K562 (cell line): ENCODE data around the gene GPR33. TPM values are rescaled to one million over a fixed set of nuclear protein-coding genes. Genes with fewer than 3 reads are reported as not detected.

Source experiments
- ARID1B ChIP-seq: fragments of 450-650 bp; IDR thresholded peaks from 2 replicates; pipeline ENCODE4 v1.6.1; 2016; ENCODE audit warnings: antibody characterized with exemption, mild to moderate bottlenecking, inconsistent platforms
- ARID2 ChIP-seq: fragments of 450-650 bp; IDR thresholded peaks from 2 replicates; pipeline ENCODE4 v1.6.1; 2017; ENCODE audit warnings: antibody characterized with exemption, mild to moderate bottlenecking
- CUX1 ChIP-seq: fragments of 200-800 bp; sonication (Bioruptor generic); IDR thresholded peaks from 2 replicates; pipeline ENCODE4 v1.6.1; 2016; ENCODE audit warnings: missing genetic modification characterization, missing compliant biosample characterization
- FIP1L1 ChIP-seq: fragments of 200-400 bp; formaldehyde crosslinking; IDR thresholded peaks from 2 replicates; pipeline ENCODE4 v1.6.1; 2018; ENCODE audit warnings: mild to moderate bottlenecking, low read depth, low read length; ENCODE audit not compliant: poor library complexity, severe bottlenecking
- GMEB1 ChIP-seq: fragments of 250-450 bp; sonication (Bioruptor Pico); IDR thresholded peaks from 2 replicates; pipeline ENCODE4 v1.4.0; 2020; ENCODE audit warnings: mild to moderate bottlenecking
- GTF2F1 ChIP-seq: IDR thresholded peaks from 2 replicates; pipeline ENCODE4 v1.6.1; 2011; ENCODE audit warnings: low read depth, low read length, improper control_type of control experiment
- HDAC1 ChIP-seq, 2 experiments: fragments of 450-650 bp; IDR thresholded peaks; 2 replicates each; pipeline ENCODE4 v1.6.1; 2016 to 2017; ENCODE audit warnings: inconsistent platforms in 1 of 2, mild to moderate bottlenecking in 1 of 2, moderate library complexity in 1 of 2
- HDAC8 ChIP-seq: fragments of 450-650 bp; IDR thresholded peaks from 2 replicates; pipeline ENCODE4 v1.6.1; 2016; ENCODE audit warnings: mild to moderate bottlenecking, missing genetic modification characterization, moderate library complexity, missing compliant biosample characterization
- HOMEZ ChIP-seq: fragments of 250-450 bp; sonication (Bioruptor Pico); IDR thresholded peaks from 2 replicates; pipeline ENCODE4 v1.4.0; 2020; ENCODE audit warnings: mild to moderate bottlenecking, moderate library complexity
- KDM5B ChIP-seq: fragments of 200-600 bp; sonication (generic); IDR thresholded peaks from 2 replicates; pipeline ENCODE4 v1.6.1; 2012; ENCODE audit warnings: low read depth, mild to moderate bottlenecking, moderate library complexity, low read length, control low read depth, inconsistent platforms; ENCODE audit not compliant: insufficient replicate concordance
- MCM5 ChIP-seq: fragments of 450-650 bp; IDR thresholded peaks from 2 replicates; pipeline ENCODE4 v1.6.1; 2016; ENCODE audit warnings: low read depth
- MECOM ChIP-seq: fragments of 250-450 bp; sonication (Bioruptor Pico); IDR thresholded peaks from 2 replicates; pipeline ENCODE4 v1.8.0; 2022; ENCODE audit warnings: inconsistent platforms
- NKRF ChIP-seq: fragments of 450-650 bp; IDR thresholded peaks from 2 replicates; pipeline ENCODE4 v1.6.1; 2016; ENCODE audit warnings: borderline replicate concordance
- RB1 ChIP-seq: fragments of 450-650 bp; IDR thresholded peaks from 2 replicates; pipeline ENCODE4 v1.6.1; 2017; ENCODE audit warnings: low read depth, mild to moderate bottlenecking
- SRSF9 ChIP-seq: fragments of 200-400 bp; formaldehyde crosslinking; IDR thresholded peaks from 2 replicates; pipeline ENCODE4 v1.6.1; 2017; ENCODE audit warnings: low read depth, low read length, borderline replicate concordance
- TGIF2 ChIP-seq: sonication (generic); formaldehyde crosslinking; IDR thresholded peaks from 2 replicates; pipeline ENCODE4 v1.8.1; 2022; ENCODE audit warnings: mild to moderate bottlenecking, missing genetic modification reagents, moderate library complexity
- ZNF780A ChIP-seq: fragments of 250-450 bp; sonication (Bioruptor Pico); IDR thresholded peaks from 2 replicates; pipeline ENCODE4 v1.5.0; 2021; ENCODE audit warnings: mild to moderate bottlenecking
- polyA plus RNA-seq, 8 experiments: library from polyadenylated mRNA; depleted of rRNA in 4 of 8; stranded (reverse) in 5 of 8; unstranded in 3 of 8; fragments of >200 nt; fragmentation: Nextera tagmentation in 2 of 8; fragmentation: Illumina TruSeq in 1 of 8; extraction: Ambion mirVana in 2 of 8; extraction: Trizol in 1 of 8; gene quantifications; 2 replicates each; pipeline versions ENCODE4 v1.2.1 to v1.2.3, GENCODE V29; 2011 to 2014; ENCODE audit warnings: inconsistent platforms in 1 of 8, missing spikeins in 1 of 8
- total RNA-seq, 7 experiments: library from RNA; depleted of rRNA in 6 of 7; stranded (reverse); fragments of >200 nt in 6 of 7; fragmentation: Illumina TruSeq in 2 of 7; extraction: Trizol in 2 of 7; gene quantifications; 2 replicates each; pipeline versions ENCODE4 v1.2.1 to v1.2.3, GENCODE V29; 2011 to 2021; ENCODE audit warnings: low replicate concordance in 1 of 7

The GPR33 gene
- total and polyA plus RNA-seq, 9 of the 15 experiments (the other 6 are each of a cell fraction or from before 2014, with no cell fraction given): not detected

GRCh38 chr14:31456841-31457664 lies 30.8 kb downstream of the GPR33 start, which contains the start of gene DTD2 (continued):
- TF ChIP-seq CUX1 (CRISPR knock-in tag) (no peak), HDAC1 (IDR thresholded peaks at IDR 0.05) (peak in 1 of 2 experiments; percentile 86; a peak in 2 of 4 replicates), RB1 (0 out of 2 replicates have a peak, but pooled peaks have one; percentile 50), TGIF2 (no peak), FIP1L1 (peak; percentile 70), HDAC8 (tag) (no peak), MCM5 (no peak), HOMEZ (CRISPR knock-in tag) (no peak), SRSF9 (no peak), GTF2F1 (peak; percentile 66; the same call in 1 of the 2 replicates), ARID1B (no peak), ZNF780A (CRISPR knock-in tag) (no peak), NKRF (peak; percentile 53; the same call in 1 of the 2 replicates), MECOM (CRISPR knock-in tag) (no peak), KDM5B (peak; percentile 80), GMEB1 (CRISPR knock-in tag) (peak; percentile 50; the same call in 1 of the 2 replicates), ARID2 (no peak)
